Measurements from ENCODE around the gene TENT4A.
A peak's percentile ranks its signal among the peaks of the same experiment; 100 is the strongest.

Gene TENT4A

GRCh38 chr5:6732634-6733410 is 19.6 kb downstream of the TENT4A start:
- intact Hi-C loops (cut with DNase I; ENCODE audit: low total_unique reads): no loop called here
- peak overlapping the region in 1 of 2 donors; percentile 13 for H3K4me3 ChIP-seq
- no peaks in the 10 kb centered on the region for H3K9me3 ChIP-seq
- H3K36me3 ChIP-seq: peaks cover 2 to 6% (median 3%) of the 10 kb centered on the region in 3 donors
- peak in 1 of 2 donors; percentile 72 for DNase-seq
- H3K27ac ChIP-seq: peak overlapping the region; percentile 50 to 66
- H3K4me1 ChIP-seq: peaks cover 0 to 73% (median 44%) of the 10 kb centered on the region in 4 donors
- H3K27me3 ChIP-seq: no peaks in the 10 kb centered on the region
- no peak for TF ChIP-seq CTCF (IDR thresholded peaks at IDR 0.05)

- Histone ChIP-seq H3K27ac (peak overlapping the region; percentile 50 to 66), H3K4me3 (peak overlapping the region in 1 of 2 donors; percentile 13), H3K27me3 (no peaks in the 10 kb centered on the region), H3K36me3 (peaks cover 6 to 14% (median 11%) of the 10 kb centered on the region in 3 donors), H3K4me1 (peaks cover 0 to 67% (median 44%) of the 10 kb centered on the region in 4 donors), H3K9me3 (no peaks in the 10 kb centered on the region)
- intact Hi-C loops (cut with DNase I; ENCODE audit: low total_unique reads): no loop called here
- no peak for DNase-seq
- TF ChIP-seq CTCF (IDR thresholded peaks at IDR 0.05): no peak
These were observed 20.4 kb downstream of the TENT4A start for GRCh38 chr5:6733411-6734242.

- Histone ChIP-seq H3K4me1 (peaks cover 0 to 61% (median 43%) of the 10 kb centered on the region in 4 donors), H3K36me3 (peaks cover 8 to 21% (median 17%) of the 10 kb centered on the region in 3 donors), H3K27me3 (no peaks in the 10 kb centered on the region), H3K9me3 (no peaks in the 10 kb centered on the region), H3K27ac (no peak overlapping the region), H3K4me3 (no peak overlapping the region)
- no peak for TF ChIP-seq CTCF (IDR thresholded peaks at IDR 0.05)
- peak in 1 of 2 donors; percentile 57 for DNase-seq
- intact Hi-C loops (cut with DNase I; ENCODE audit: low total_unique reads): no loop called here
These were observed 21.0 kb downstream of the TENT4A start for GRCh38 chr5:6734243-6734700.

- peak in 1 of 2 donors; percentile 27 for DNase-seq
- no peak overlapping the region for H3K4me3 ChIP-seq
- peaks cover 0 to 56% (median 41%) of the 10 kb centered on the region in 4 donors for H3K4me1 ChIP-seq
- intact Hi-C loops (cut with DNase I; ENCODE audit: low total_unique reads): no loop called here
- no peak overlapping the region for H3K27ac ChIP-seq
- H3K36me3 ChIP-seq: peaks cover 12 to 26% (median 22%) of the 10 kb centered on the region in 3 donors
- no peak for TF ChIP-seq CTCF (IDR thresholded peaks at IDR 0.05)
- no peaks in the 10 kb centered on the region for H3K27me3 ChIP-seq
- no peaks in the 10 kb centered on the region for H3K9me3 ChIP-seq
These were observed 21.5 kb downstream of the TENT4A start for GRCh38 chr5:6734781-6735180.

GRCh38 chr5:6736106-6736505 is 22.9 kb downstream of the TENT4A start:
- Histone ChIP-seq H3K36me3 (peaks cover 24 to 39% (median 35%) of the 10 kb centered on the region in 3 donors), H3K4me1 (peaks cover 0 to 44% (median 40%) of the 10 kb centered on the region in 4 donors), H3K4me3 (no peak overlapping the region), H3K27ac (no peak overlapping the region), H3K9me3 (no peaks in the 10 kb centered on the region), H3K27me3 (no peaks in the 10 kb centered on the region)
- intact Hi-C loops (cut with DNase I; ENCODE audit: low total_unique reads): no loop called here
- no peak for TF ChIP-seq CTCF (IDR thresholded peaks at IDR 0.05)
- DNase-seq: no peak
